Activated CD8-positive, alpha-beta memory T cell treated with anti-CD3 and anti-CD28 coated beads, Interleukin-2, amount 10 ng/mL, durations not matched to agents 7 days and 5 days (primary cell): Measurements from ENCODE around the gene ANKRD18A. TPM values are rescaled to one million over a fixed set of nuclear protein-coding genes. Genes with fewer than 3 reads are reported as not detected.

ENCODE experiments used
- ATAC-seq: fragments of 150-1000 bp; cut with Tn5 transposase; one replicate; pipeline ENCODE4 v1.10.0; 2021; ENCODE audit warnings: moderate library complexity
- CTCF ChIA-PET: fragments of 350-600 bp; sonication (Branson Sonifier 250); formaldehyde crosslinking; loops from one replicate; lab custom pipeline; 2021; ENCODE audit warnings: antibody characterized with exemption; lab: Charles Lee
- DNase-seq: peaks from one replicate; pipeline ENCODE4 v3.0.0-alpha.2; 2020
- H3K27ac Mint-ChIP-seq: one replicate; pipeline ENCODE4 v1.8.0; 2021; ENCODE audit warnings: mild to moderate bottlenecking, mixed read lengths
- H3K27me3 Mint-ChIP-seq: one replicate; pipeline ENCODE4 v1.8.0; 2021; ENCODE audit warnings: mixed read lengths
- H3K36me3 Mint-ChIP-seq: one replicate; pipeline ENCODE4 v1.8.0; 2021; ENCODE audit warnings: mild to moderate bottlenecking, mixed read lengths
- H3K4me1 Mint-ChIP-seq: one replicate; pipeline ENCODE4 v1.8.0; 2021; ENCODE audit warnings: mixed read lengths
- H3K4me3 Mint-ChIP-seq: one replicate; pipeline ENCODE4 v1.8.0; 2021; ENCODE audit warnings: mild to moderate bottlenecking, moderate library complexity, mixed read lengths
- H3K9me3 Mint-ChIP-seq: one replicate; pipeline ENCODE4 v1.8.0; 2022; ENCODE audit warnings: low read depth, mixed read lengths
- total RNA-seq, 2 experiments: library from RNA; stranded (reverse); gene quantifications; one replicate each; pipeline ENCODE4 v1.2.3, GENCODE V29; 2021

ANKRD18A gene
- total RNA-seq = 1 to 10 TPM in 1 of 2 experiments, under 1 TPM in 1; 0.19 to 1.5 TPM

DNA sequence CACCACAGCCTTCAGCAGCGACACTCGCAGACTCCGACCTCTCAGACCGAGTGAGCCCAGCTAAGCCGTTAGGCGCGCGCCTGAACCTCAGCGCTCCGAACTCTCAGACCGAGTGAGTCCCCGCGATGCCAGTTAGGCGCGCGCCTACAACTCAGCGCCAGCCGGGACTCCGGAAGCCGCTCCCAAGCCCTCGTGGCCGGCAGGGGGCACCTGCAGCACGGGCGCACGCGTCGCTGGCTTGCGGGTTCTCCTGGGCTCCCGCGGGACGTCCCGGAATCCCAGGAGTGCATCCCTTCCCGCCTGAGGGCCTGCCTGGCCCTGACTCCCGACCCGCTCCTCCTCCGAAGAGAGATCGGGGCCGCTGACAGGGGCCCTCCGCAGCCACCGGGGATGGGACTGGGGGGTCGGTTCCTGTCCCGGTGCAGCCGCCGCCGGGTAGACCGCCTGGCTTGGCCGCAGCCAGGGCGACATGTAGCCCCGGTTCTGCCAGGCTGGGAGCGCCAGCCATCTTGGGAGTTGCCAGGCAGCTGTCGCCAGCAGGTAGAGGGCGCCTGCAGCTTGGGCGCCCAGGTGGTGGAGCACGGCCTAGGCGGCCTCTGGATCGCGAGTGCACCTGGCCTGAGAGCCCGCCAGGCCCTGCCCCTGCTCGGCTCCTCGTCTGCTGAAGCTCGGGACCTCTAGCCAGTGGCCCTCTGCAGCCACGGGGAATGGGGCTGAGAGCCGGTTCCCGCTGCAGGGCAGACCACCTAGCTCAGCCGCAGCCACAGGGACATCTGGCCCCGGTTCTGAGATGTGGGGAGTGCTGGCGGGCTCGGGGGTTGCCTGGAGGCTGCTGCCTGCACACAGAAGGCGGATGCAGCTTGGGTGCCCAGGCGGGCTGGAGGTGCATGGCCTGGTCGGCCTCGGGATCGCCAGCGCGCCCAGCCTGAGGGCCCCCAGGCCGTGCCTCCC is at the start of gene ANKRD18A:
TSS of gene ANKRD18A (minus strand) at position 114 of the 951 bp plus-strand sequence. CDS start 311 bp downstream, outside the sequence.
- CTCF ChIA-PET = interaction anchor here (0.9 to 1.5 kb wide), 4 partner anchors 30 to 86 kb away, joined by 3 read pairs; no protein-coding TSS in a partner anchor
- H3K27ac Mint-ChIP-seq = no peak within 1 kb of the TSS
- peaks cover 11% of the 10 kb centered on the region for H3K4me1 Mint-ChIP-seq
- ATAC-seq (peak; percentile 80), DNase-seq (peak; percentile 67)
- peak within 1 kb of the TSS; percentile 67 for H3K4me3 Mint-ChIP-seq
- H3K36me3 Mint-ChIP-seq = peaks cover 11% of the 10 kb centered on the region
- H3K27me3 Mint-ChIP-seq = peaks cover 53% of the 10 kb centered on the region
- peaks cover 2% of the 10 kb centered on the region for H3K9me3 Mint-ChIP-seq

DNA sequence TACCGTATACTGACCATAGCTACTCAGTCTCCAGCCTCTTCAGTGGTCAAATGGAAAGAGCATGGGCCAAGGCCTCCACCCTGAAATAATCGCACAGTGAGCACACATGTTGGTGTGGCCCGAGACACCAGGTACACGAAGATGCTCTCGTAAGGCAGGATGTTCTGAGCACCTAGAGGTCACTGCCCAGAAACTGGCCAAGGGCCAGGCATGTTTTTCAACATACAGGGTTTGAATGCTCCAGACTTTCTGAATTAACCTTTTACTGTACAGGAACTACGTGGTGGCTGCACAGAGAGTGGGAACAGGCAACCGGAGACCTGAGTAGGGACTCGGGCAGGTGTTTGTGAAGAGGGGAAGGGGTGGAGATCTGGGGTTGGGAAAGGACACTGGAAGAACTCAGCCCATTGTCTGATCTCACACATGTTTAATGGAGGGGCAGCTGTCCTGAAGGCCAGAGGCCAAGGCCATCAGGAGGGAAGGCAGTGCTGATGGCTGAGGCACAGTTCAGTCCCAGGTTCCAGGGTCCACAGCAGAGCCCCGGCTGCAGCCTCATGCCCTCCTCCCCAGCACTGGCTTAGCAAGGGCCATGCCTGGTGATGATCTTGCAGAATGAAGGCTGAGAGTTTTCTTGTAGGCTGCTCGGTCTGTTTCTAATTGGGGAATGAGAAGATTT is 48.5 kb upstream of the ANKRD18A start:
- DNase-seq = no peak
- H3K36me3 Mint-ChIP-seq = no peaks in the 10 kb centered on the region
- H3K27me3 Mint-ChIP-seq = peaks cover 11% of the 10 kb centered on the region
- peaks cover 16% of the 10 kb centered on the region for H3K4me1 Mint-ChIP-seq
- H3K4me3 Mint-ChIP-seq = no peak overlapping the region
- CTCF ChIA-PET = no interaction called here
- H3K27ac Mint-ChIP-seq = no peak overlapping the region
- H3K9me3 Mint-ChIP-seq = no peaks in the 10 kb centered on the region
- ATAC-seq = no peak

- CTCF ChIA-PET = no interaction called here
- H3K27me3 Mint-ChIP-seq = peaks cover 22% of the 10 kb centered on the region
- H3K36me3 Mint-ChIP-seq = no peaks in the 10 kb centered on the region
- no peak for ATAC-seq
- H3K4me1 Mint-ChIP-seq = no peaks in the 10 kb centered on the region
- H3K27ac Mint-ChIP-seq = no peak overlapping the region
- no peak overlapping the region for H3K4me3 Mint-ChIP-seq
- no peak for DNase-seq
- H3K9me3 Mint-ChIP-seq = no peaks in the 10 kb centered on the region
Observed at GRCh38 chr9:38662763-38663593, 42.6 kb upstream of the ANKRD18A start.

DNA sequence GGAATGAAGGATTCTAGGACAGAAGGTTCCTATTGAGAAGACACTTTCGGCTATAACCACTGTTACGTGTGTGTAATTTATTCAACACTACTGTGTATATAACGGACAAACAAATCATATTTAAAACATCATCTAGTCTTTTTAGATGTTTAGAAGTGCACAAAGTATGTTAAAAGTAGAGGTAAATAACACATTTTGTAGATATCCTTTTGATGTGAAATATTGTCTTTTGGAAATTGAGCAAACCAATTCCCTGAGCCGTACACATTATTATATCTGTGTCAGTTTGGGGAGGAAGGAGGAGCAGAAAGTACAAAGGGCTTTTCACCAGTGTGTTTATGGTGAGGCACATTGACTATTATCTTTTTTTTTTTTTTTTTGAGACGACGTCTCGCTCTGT is 39.1 kb upstream of the ANKRD18A start:
- no peaks in the 10 kb centered on the region for H3K4me1 Mint-ChIP-seq
- H3K4me3 Mint-ChIP-seq = no peak overlapping the region
- no peaks in the 10 kb centered on the region for H3K36me3 Mint-ChIP-seq
- CTCF ChIA-PET = no interaction called here
- DNase-seq (no peak), ATAC-seq (no peak)
- no peaks in the 10 kb centered on the region for H3K9me3 Mint-ChIP-seq
- no peak overlapping the region for H3K27ac Mint-ChIP-seq
- H3K27me3 Mint-ChIP-seq = peaks cover 29% of the 10 kb centered on the region

- no peaks in the 10 kb centered on the region for H3K9me3 Mint-ChIP-seq
- CTCF ChIA-PET = no interaction called here
- H3K4me1 Mint-ChIP-seq = no peaks in the 10 kb centered on the region
- H3K27me3 Mint-ChIP-seq = peaks cover 17% of the 10 kb centered on the region
- no peak overlapping the region for H3K4me3 Mint-ChIP-seq
- ATAC-seq (no peak), DNase-seq (no peak)
- H3K27ac Mint-ChIP-seq = no peak overlapping the region
- H3K36me3 Mint-ChIP-seq = no peaks in the 10 kb centered on the region
Observed at GRCh38 chr9:38656896-38657295, 36.5 kb upstream of the ANKRD18A start.

DNA sequence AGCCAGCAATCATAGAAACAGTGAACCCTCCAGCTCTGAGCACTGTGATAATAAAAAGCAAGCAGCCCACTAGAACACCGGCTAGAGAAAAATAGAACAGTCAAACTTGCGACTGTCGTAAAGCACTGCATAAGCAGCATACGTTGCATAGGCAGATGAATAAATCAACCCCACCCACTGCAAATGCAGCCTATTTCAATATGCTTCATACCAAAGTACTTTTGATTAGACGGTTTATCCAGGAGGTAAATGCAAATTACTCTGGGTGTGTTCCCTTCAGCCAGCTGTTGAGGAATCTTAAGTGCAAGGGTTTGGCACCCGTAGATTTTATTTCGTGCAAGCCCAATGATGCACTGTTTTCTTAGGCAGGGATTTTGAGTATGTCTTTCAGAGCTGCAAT is 32.1 kb upstream of the ANKRD18A start:
- DNase-seq (no peak), ATAC-seq (no peak)
- Mint-ChIP-seq H3K9me3 (peaks cover 2% of the 10 kb centered on the region), H3K27ac (no peak overlapping the region), H3K4me3 (no peak overlapping the region), H3K27me3 (peaks cover 7% of the 10 kb centered on the region), H3K4me1 (no peaks in the 10 kb centered on the region), H3K36me3 (no peaks in the 10 kb centered on the region)
- CTCF ChIA-PET = no interaction called here

DNA sequence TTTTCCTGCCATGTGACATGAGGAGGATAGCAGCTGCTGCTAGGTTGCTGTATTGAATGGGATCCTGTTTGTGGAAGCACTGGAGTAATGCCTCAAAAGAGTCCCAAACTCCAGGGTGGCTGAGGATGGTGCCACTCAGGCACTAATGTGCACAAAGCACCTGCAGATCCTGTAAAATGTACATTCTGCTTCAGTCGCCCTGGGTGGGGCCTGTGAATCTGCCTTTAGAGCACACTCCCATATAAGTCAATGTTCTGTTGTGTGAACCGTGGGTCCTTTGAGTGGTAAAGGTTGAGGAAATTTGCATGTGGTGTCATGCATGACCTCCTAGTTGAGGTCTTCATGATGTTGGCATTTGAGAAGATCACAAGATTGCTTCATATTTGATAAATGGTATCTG is 31.6 kb upstream of the ANKRD18A start:
- Mint-ChIP-seq H3K4me3 (no peak overlapping the region), H3K9me3 (peaks cover 2% of the 10 kb centered on the region), H3K27me3 (peaks cover 4% of the 10 kb centered on the region), H3K36me3 (no peaks in the 10 kb centered on the region), H3K4me1 (no peaks in the 10 kb centered on the region), H3K27ac (no peak overlapping the region)
- DNase-seq = no peak
- CTCF ChIA-PET = no interaction called here
- no peak for ATAC-seq

- CTCF ChIA-PET = interaction anchor here (1.6 kb wide), 1 partner anchor 31 kb away, joined by 3 read pairs; the partner anchor contains the start of gene ANKRD18A
- H3K36me3 Mint-ChIP-seq = no peaks in the 10 kb centered on the region
- no peak for ATAC-seq
- H3K9me3 Mint-ChIP-seq = peaks cover 2% of the 10 kb centered on the region
- H3K4me1 Mint-ChIP-seq = no peaks in the 10 kb centered on the region
- no peak overlapping the region for H3K27ac Mint-ChIP-seq
- H3K4me3 Mint-ChIP-seq = no peak overlapping the region
- DNase-seq = no peak
- H3K27me3 Mint-ChIP-seq = peaks cover 4% of the 10 kb centered on the region
Observed at GRCh38 chr9:38651400-38652042, 31.1 kb upstream of the ANKRD18A start.

GRCh38 chr9:38650564-38650963 is 30.2 kb upstream of the ANKRD18A start:
- DNase-seq = no peak
- CTCF ChIA-PET = interaction anchor here (1.6 kb wide), 1 partner anchor 30 kb away, joined by 3 read pairs; the partner anchor contains the start of gene ANKRD18A
- no peaks in the 10 kb centered on the region for H3K36me3 Mint-ChIP-seq
- H3K9me3 Mint-ChIP-seq = peaks cover 2% of the 10 kb centered on the region
- ATAC-seq = no peak
- no peaks in the 10 kb centered on the region for H3K27me3 Mint-ChIP-seq
- no peaks in the 10 kb centered on the region for H3K4me1 Mint-ChIP-seq
- H3K4me3 Mint-ChIP-seq = no peak overlapping the region
- H3K27ac Mint-ChIP-seq = no peak overlapping the region

GRCh38 chr9:38649731-38650363 is 29.5 kb upstream of the ANKRD18A start:
- no peaks in the 10 kb centered on the region for H3K36me3 Mint-ChIP-seq
- DNase-seq = no peak
- CTCF ChIA-PET = interaction anchor here (1.6 kb wide), 1 partner anchor 29 kb away, joined by 3 read pairs; the partner anchor contains the start of gene ANKRD18A
- ATAC-seq = no peak
- no peak overlapping the region for H3K27ac Mint-ChIP-seq
- H3K4me3 Mint-ChIP-seq = no peak overlapping the region
- peaks cover 2% of the 10 kb centered on the region for H3K9me3 Mint-ChIP-seq
- no peaks in the 10 kb centered on the region for H3K27me3 Mint-ChIP-seq
- H3K4me1 Mint-ChIP-seq = no peaks in the 10 kb centered on the region

- Mint-ChIP-seq H3K9me3 (peaks cover 2% of the 10 kb centered on the region), H3K27me3 (peaks cover 2% of the 10 kb centered on the region), H3K27ac (no peak overlapping the region), H3K4me1 (no peaks in the 10 kb centered on the region), H3K36me3 (no peaks in the 10 kb centered on the region), H3K4me3 (no peak overlapping the region)
- DNase-seq (no peak), ATAC-seq (no peak)
- CTCF ChIA-PET = no interaction called here
Observed at GRCh38 chr9:38644601-38645000, 24.2 kb upstream of the ANKRD18A start.

DNA sequence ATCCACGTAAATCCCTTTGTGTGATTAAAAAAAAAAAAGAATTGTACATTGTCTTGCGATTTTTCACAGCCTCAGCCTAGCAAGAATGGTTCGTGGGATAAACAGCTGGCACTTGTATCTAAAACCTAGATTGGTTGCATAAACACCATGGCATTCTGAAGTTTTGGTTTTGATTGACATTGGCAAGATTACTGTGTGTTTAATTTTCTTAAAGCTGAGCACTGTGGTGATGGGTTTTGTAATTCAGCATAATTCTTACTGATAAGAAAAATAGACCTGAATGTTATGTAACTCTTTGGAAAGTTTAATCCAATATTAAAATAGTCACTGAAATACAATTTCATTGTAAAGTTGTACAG is 23.4 kb upstream of the ANKRD18A start:
- Mint-ChIP-seq H3K9me3 (no peaks in the 10 kb centered on the region), H3K36me3 (no peaks in the 10 kb centered on the region), H3K4me3 (no peak overlapping the region), H3K27ac (no peak overlapping the region), H3K27me3 (peaks cover 2% of the 10 kb centered on the region), H3K4me1 (no peaks in the 10 kb centered on the region)
- DNase-seq = no peak
- no peak for ATAC-seq
- CTCF ChIA-PET = no interaction called here
